Right lobe of liver (tissue), 6 donors: ENCODE measurements around the gene ITSN1. TPM values are rescaled to one million over a fixed set of nuclear protein-coding genes. Genes with fewer than 3 reads are reported as not detected.
"Not testable (repeated sequence)": the region's sequence is repeated elsewhere in the genome, so short reads cannot be mapped to it uniquely, and the experiment has no call there.

Source experiments
- ATAC-seq, 4 donors: fragments of 200-7000 bp; cut with Tn5 transposase; one replicate each; pipeline ENCODE4 v1.9.1; 2020; ENCODE audit warnings: mild to moderate bottlenecking in 4 of 4, moderate library complexity in 4 of 4
- DNase-seq, 3 donors: peaks; one replicate each; pipeline ENCODE4 v3.0.0-alpha.2; 2020
- H3K27ac ChIP-seq, 3 donors: fragments of 200-600 bp; one replicate each; pipeline ENCODE4 v1.8.0; 2022
- H3K27me3 ChIP-seq, 2 donors: fragments of 200-600 bp; one replicate each; pipeline ENCODE4 v1.8.0; 2022
- H3K36me3 ChIP-seq, 4 donors: fragments of 200-600 bp; sonication (generic) in 1 of 4; one replicate each; pipeline versions ENCODE4 v1.5.1 to v1.8.0; 2017 to 2022; ENCODE audit warnings: control low read depth in 1 of 4
- H3K4me1 ChIP-seq, 4 donors: fragments of 200-600 bp; sonication (generic) in 1 of 4; one replicate each; pipeline versions ENCODE4 v1.5.1 to v1.8.0; 2017 to 2022; ENCODE audit warnings: control low read depth in 1 of 4
- H3K4me3 ChIP-seq, 3 donors: fragments of 200-600 bp; one replicate each; pipeline ENCODE4 v1.8.0; 2022
- H3K9me3 ChIP-seq, 4 donors: fragments of 200-600 bp; sonication (generic) in 1 of 4; one replicate each; pipeline versions ENCODE4 v1.5.1 to v1.8.0; 2017 to 2022; ENCODE audit warnings: control low read depth in 1 of 4
- CTCF ChIP-seq, 4 donors: fragments of 200-600 bp in 3 of 4; fragments of 450-650 bp in 1 of 4; IDR thresholded peaks; one replicate each; pipeline versions ENCODE4 v1.5.1 to v1.8.0; 2016 to 2022; ENCODE audit warnings: antibody characterized with exemption in 4 of 4, mild to moderate bottlenecking in 2 of 4
- POLR2A ChIP-seq: fragments of 450-650 bp; IDR thresholded peaks from one replicate; pipeline ENCODE4 v1.6.1; 2017; ENCODE audit warnings: antibody characterized with exemption, mild to moderate bottlenecking
- WGBS: methylation state at CpG from one replicate; pipeline ENCODE4 v1.1.6; 2018; ENCODE audit warnings: low coverage, low lambda C conversion rate; ENCODE audit not compliant: insufficient coverage; ENCODE audit errors: missing lambda C conversion rate; 5-methylcytosine and 5-hydroxymethylcytosine counted together
- intact Hi-C, 2 donors: fragments of 100-400 bp; cut with DNase I; formaldehyde crosslinking; loops; one replicate each; pipeline versions ENCODE4 v1.11.2 to v1.14.1; 2022
- long read RNA-seq: library from polyadenylated mRNA; unstranded; transcript quantifications from one replicate; pipeline ENCODE4 v2.0.0, GENCODE V29; 2019
- total RNA-seq, 6 experiments: library from RNA; depleted of rRNA in 2 of 6; stranded (reverse); fragments of >200 nt in 2 of 6; fragmentation: NEBNext Ultra II Directional in 3 of 6; extraction: Animal tissue kit (Norgen Biotek cat#: 25700) in 3 of 6; gene quantifications; one replicate each; pipeline versions ENCODE4 v1.1.0 to v1.2.4, GENCODE V29; 2016 to 2023
- donor health status: DM: no; HTN: yes; CAD: no.
- donor health status: DM: no; HTN: no; CAD: no.
- donor health status: DM: no; HTN: no; CAD: no.
- donor health status: DM: no; HTN: yes; CAD: no.
- donor health status: DM: no; HTN: yes; CAD: no.

ITSN1 gene
- 10 to 100 TPM; 27.8 to 63.1 (median 33.8) TPM for total RNA-seq
- long read RNA-seq, partial matches to known transcripts: 8 of 10 reads
- long read RNA-seq, other reads (novel, unspliced or antisense): 2 of 10 reads

GRCh38 chr21:33642027-33642895 is at the start of gene ITSN1:
TSS of gene ITSN1 (plus strand) at chr21:33642501. CDS start at chr21:33718829, 76,328 bp downstream.
- H3K4me3 ChIP-seq: peak within 1 kb of the TSS; percentile 76 to 86 (median 85)
- no peaks in the 10 kb centered on the region for H3K27me3 ChIP-seq
- 0% methylated on average over 25 of the region's 71 CpGs for WGBS
- peak within 1 kb of the TSS; percentile 75 to 87 (median 82) for H3K27ac ChIP-seq
- H3K4me1 ChIP-seq: peaks cover 0 to 32% (median 13%) of the 10 kb centered on the region in 4 donors
- ATAC-seq (peak; percentile 79 to 93 (median 82)), DNase-seq (peak; percentile 100)
- TF ChIP-seq POLR2A (peak; percentile 96), CTCF (IDR thresholded peaks at IDR 0.05) (no peak)
- H3K9me3 ChIP-seq: no peaks in the 10 kb centered on the region
- no peaks in the 10 kb centered on the region for H3K36me3 ChIP-seq
- intact Hi-C loops: no loop called here

GRCh38 chr21:33598051-33598450 is 44.2 kb upstream of the ITSN1 start:
- no peaks in the 10 kb centered on the region for H3K4me1 ChIP-seq
- ATAC-seq (no peak), DNase-seq (no peak)
- no peak overlapping the region for H3K4me3 ChIP-seq
- H3K9me3 ChIP-seq: no peaks in the 10 kb centered on the region
- 59% methylated on average over 1 of the region's 1 CpG for WGBS
- peaks cover 0 to 43% (median 8%) of the 10 kb centered on the region in 4 donors for H3K36me3 ChIP-seq
- H3K27me3 ChIP-seq: no peaks in the 10 kb centered on the region
- H3K27ac ChIP-seq: no peak overlapping the region
- TF ChIP-seq CTCF (IDR thresholded peaks at IDR 0.05) (no peak), POLR2A (no peak)
- intact Hi-C loops: no loop called here

GRCh38 chr21:33608559-33608958 is 33.7 kb upstream of the ITSN1 start:
- no peak for DNase-seq
- WGBS: 90% methylated on average over 1 of the region's 1 CpG
- ATAC-seq: no peak
- Histone ChIP-seq H3K27ac (no peak overlapping the region), H3K4me1 (peaks cover 0 to 4% (median 0%) of the 10 kb centered on the region in 4 donors), H3K9me3 (no peaks in the 10 kb centered on the region), H3K36me3 (peaks cover 0 to 18% (median 10%) of the 10 kb centered on the region in 4 donors), H3K4me3 (no peak overlapping the region), H3K27me3 (no peaks in the 10 kb centered on the region)
- intact Hi-C loops: no loop called here
- TF ChIP-seq CTCF (IDR thresholded peaks at IDR 0.05) (no peak), POLR2A (no peak)

GRCh38 chr21:33611006-33611744 is 31.1 kb upstream of the ITSN1 start:
- 81% methylated on average over 7 of the region's 7 CpGs for WGBS

GRCh38 chr21:33617565-33617964 is 24.7 kb upstream of the ITSN1 start:
- H3K9me3 ChIP-seq, intact Hi-C loops, ATAC-seq, H3K27ac ChIP-seq, H3K27me3 ChIP-seq, H3K4me3 ChIP-seq, DNase-seq, H3K4me1 ChIP-seq: not testable (repeated sequence)
- H3K36me3 ChIP-seq: peaks cover 0 to 29% (median 8%) of the 10 kb centered on the region in 4 donors
- WGBS: 80% methylated on average over 11 of the region's 11 CpGs

More at GRCh38 chr21:33611006-33611744, 31.1 kb upstream of the ITSN1 start:
- no peak for ATAC-seq
- Histone ChIP-seq H3K36me3 (peaks cover 0 to 18% (median 11%) of the 10 kb centered on the region in 4 donors), H3K27ac (no peak overlapping the region), H3K27me3 (no peaks in the 10 kb centered on the region), H3K9me3 (no peaks in the 10 kb centered on the region), H3K4me1 (no peaks in the 10 kb centered on the region), H3K4me3 (no peak overlapping the region)
- TF ChIP-seq POLR2A (no peak), CTCF (IDR thresholded peaks at IDR 0.05) (no peak)
- DNase-seq: no peak
- intact Hi-C loops: no loop called here
